AG10803 (cell line): ENCODE measurements around the gene CIB4.
"Not testable (repeated sequence)": the region's sequence is repeated elsewhere in the genome, so short reads cannot be mapped to it uniquely, and the experiment has no call there.

Source experiments
- DNase-seq: peaks from one replicate; pipeline ENCODE4 v3.0.0; 2010; ENCODE audit warnings: low read depth
- H3K4me3 ChIP-seq: 2 replicates; pipeline ENCODE4 v1.5.1; 2011; ENCODE audit warnings: mild to moderate bottlenecking, low read length, control low read depth
- CTCF ChIP-seq: conservative IDR thresholded peaks from 2 replicates; pipeline ENCODE4 v1.5.1; 2011; ENCODE audit warnings: mild to moderate bottlenecking, low read length, control low read depth, inconsistent platforms

CIB4 gene

GRCh38 chr2:26569216-26570082 lies 71.7 kb downstream of the CIB4 start:
- no peak for TF ChIP-seq CTCF
- H3K4me3 ChIP-seq: no peak overlapping the region
- DNase-seq: no peak

GRCh38 chr2:26568076-26568890 lies 72.9 kb downstream of the CIB4 start:
- no peak overlapping the region for H3K4me3 ChIP-seq
- no peak for TF ChIP-seq CTCF
- DNase-seq: no peak

GRCh38 chr2:26567534-26567933 lies 73.6 kb downstream of the CIB4 start:
- H3K4me3 ChIP-seq: no peak overlapping the region
- no peak for TF ChIP-seq CTCF
- DNase-seq: no peak

- not testable (repeated sequence) for H3K4me3 ChIP-seq, DNase-seq
Observed at GRCh38 chr2:26566731-26567130, 74.4 kb downstream of the CIB4 start.

GRCh38 chr2:26566081-26566375 lies 75.1 kb downstream of the CIB4 start:
- no peak for TF ChIP-seq CTCF
- DNase-seq: no peak

GRCh38 chr2:26564121-26564644 lies 77.0 kb downstream of the CIB4 start:
- DNase-seq: no peak
- TF ChIP-seq CTCF: no peak

More at GRCh38 chr2:26566081-26566375, 75.1 kb downstream of the CIB4 start:
- no peak overlapping the region for H3K4me3 ChIP-seq

GRCh38 chr2:26563686-26564085 lies 77.5 kb downstream of the CIB4 start:
- no peak overlapping the region for H3K4me3 ChIP-seq
- DNase-seq: no peak
- TF ChIP-seq CTCF: no peak

More at GRCh38 chr2:26564121-26564644, 77.0 kb downstream of the CIB4 start:
- no peak overlapping the region for H3K4me3 ChIP-seq
